Cardiac ventricle fibroblast (primary cell): Measurements from ENCODE around the gene BRPF3. TPM values are rescaled to one million over a fixed set of nuclear protein-coding genes. Genes with fewer than 3 reads are reported as not detected.

Experiments used
- total RNA-seq: library from RNA; depleted of rRNA; stranded (reverse); fragments of >200 nt; gene quantifications from 2 replicates; pipeline ENCODE4 v1.2.3, GENCODE V29; 2015

The BRPF3 gene
- total RNA-seq, result 12.5 and 17.4 TPM in 2 replicates

GRCh38 chr6:36196113-36196879, at the start of gene BRPF3:
Gene BRPF3, plus strand, starts transcription at chr6:36196744. Its CDS starts 3,579 bp downstream, at chr6:36200323.

DNA sequence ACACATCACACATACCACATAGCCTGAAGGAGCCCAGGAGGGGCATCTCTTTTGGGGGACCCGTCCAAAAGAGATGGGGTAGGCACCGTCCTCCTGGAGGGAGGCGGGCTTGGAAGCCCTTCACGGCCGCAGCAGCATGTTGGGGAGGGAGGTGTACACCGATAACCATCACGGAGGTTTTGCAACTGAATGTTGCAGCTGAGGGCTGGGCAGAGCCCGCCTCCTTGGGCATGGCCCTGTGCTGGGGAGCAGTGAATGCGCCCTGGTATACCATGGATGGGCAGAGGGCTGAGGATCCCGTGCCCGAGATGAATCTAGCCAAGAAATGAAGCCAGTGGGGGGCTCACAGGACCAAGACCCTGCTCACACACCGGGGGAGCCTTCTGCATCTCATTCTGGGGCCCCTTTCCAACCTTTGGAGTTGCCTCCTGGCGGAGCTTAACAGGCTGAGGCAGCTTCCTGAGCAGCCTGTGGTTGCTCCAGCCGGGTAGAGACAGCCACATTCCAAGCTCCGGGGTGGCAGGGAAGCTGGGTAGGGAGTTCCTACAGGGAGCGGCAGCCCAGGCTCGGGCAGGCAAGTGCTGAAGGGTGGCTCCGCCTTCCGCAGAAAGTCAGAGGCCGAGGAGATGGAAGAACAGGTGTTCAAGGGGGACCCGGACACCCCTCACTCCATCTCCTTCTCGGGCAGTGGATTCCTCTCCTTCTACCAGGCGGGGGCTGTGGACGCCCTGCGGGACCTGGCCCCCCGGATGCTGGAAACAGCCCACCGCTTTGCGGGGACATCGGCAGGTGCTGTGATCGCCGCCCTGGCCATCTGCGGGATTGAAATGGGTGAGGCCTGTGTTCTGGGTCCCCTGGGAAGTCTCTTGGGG, 73.5 kb downstream of the BRPF3 start, which contains the start of gene PNPLA1:
Gene PNPLA1 (plus strand): TSS at position 227 of the 872 bp plus-strand sequence. CDS start 400 bp downstream, at position 627.

Other genes with a start within 250 kb of the BRPF3 start
- 0.06 TPM in 1 of 2 replicates, not detected in the other for gene SLC26A8, start 172.1 kb upstream of the BRPF3 start, total RNA-seq
- gene MAPK14, start 168.9 kb upstream of the BRPF3 start, total RNA-seq, result 32.0 and 33.9 TPM in 2 replicates
- 4.8 and 5.6 TPM in 2 replicates for gene MAPK13, start 66.2 kb upstream of the BRPF3 start, total RNA-seq
- not detected in 2 replicates for gene PNPLA1, start 73.3 kb downstream of the BRPF3 start, total RNA-seq
- gene BNIP5, start 140.1 kb downstream of the BRPF3 start, total RNA-seq, result not detected in 2 replicates
- 0.54 and 1.6 TPM in 2 replicates for gene ETV7, start 190.9 kb downstream of the BRPF3 start, total RNA-seq
- not detected in 2 replicates for gene PXT1, start 246.1 kb downstream of the BRPF3 start, total RNA-seq
- 36.6 and 37.1 TPM in 2 replicates for gene KCTD20, start 246.3 kb downstream of the BRPF3 start, total RNA-seq